ENCODE results near the gene OR6F1.

DNA sequence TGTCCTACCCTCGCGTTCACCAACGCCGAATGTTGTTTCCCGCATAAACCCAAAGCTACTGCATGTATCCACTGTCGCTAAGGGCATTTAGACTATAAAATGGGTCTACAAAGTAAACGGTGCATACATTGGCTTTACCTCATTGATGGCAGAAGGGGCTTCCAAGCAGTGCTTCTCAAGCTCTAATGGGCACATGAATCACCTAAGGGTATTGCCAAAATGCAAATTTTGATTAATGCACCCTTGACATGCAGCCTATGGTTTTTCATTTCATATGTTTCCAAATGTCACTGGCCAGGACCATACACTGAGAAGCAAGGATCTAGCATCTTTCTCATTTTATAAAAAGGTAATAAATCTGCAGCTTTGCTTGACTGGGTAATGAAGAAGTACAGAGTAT is 2.7 kb downstream of the OR6F1 start:
- TF ChIP-seq CTCF (IDR thresholded peaks at IDR 0.05 in 2 of 3, conservative IDR thresholded peaks at IDR 0.05 in 1 of 3; ENCODE audit: control insufficient read depth in 2 of 3, extremely low read depth in 1 of 3, insufficient read depth in 1 of 3, low read depth in 3 of 3, low read length in 3 of 3) (no peak), POLR2AphosphoS5 (IDR thresholded peaks at IDR 0.05; ENCODE audit: low read length) (no peak), JUNB (IDR thresholded peaks at IDR 0.05) (no peak), IKZF1 (conservative IDR thresholded peaks at IDR 0.05) (no peak), FOXK2 (IDR thresholded peaks at IDR 0.05) (no peak), KLF5 (IDR thresholded peaks at IDR 0.05; ENCODE audit: partially characterized antibody) (no peak), EP300 (IDR thresholded peaks at IDR 0.05; ENCODE audit: borderline replicate concordance in 1 of 2, control insufficient read depth in 1 of 2, low read depth in 2 of 2, low read length in 2 of 2) (no peak), SMC3 (IDR thresholded peaks at IDR 0.05; ENCODE audit: borderline replicate concordance, low read length) (no peak), SRF (IDR thresholded peaks at IDR 0.05; ENCODE audit: low read depth in 2 of 2, low read length in 2 of 2) (no peak), CHD4 (IDR thresholded peaks at IDR 0.05) (no peak), POLR2A (IDR thresholded peaks at IDR 0.05; ENCODE audit: low read depth, low read length) (no peak)
- TF ChIP-seq, protein P1, sequence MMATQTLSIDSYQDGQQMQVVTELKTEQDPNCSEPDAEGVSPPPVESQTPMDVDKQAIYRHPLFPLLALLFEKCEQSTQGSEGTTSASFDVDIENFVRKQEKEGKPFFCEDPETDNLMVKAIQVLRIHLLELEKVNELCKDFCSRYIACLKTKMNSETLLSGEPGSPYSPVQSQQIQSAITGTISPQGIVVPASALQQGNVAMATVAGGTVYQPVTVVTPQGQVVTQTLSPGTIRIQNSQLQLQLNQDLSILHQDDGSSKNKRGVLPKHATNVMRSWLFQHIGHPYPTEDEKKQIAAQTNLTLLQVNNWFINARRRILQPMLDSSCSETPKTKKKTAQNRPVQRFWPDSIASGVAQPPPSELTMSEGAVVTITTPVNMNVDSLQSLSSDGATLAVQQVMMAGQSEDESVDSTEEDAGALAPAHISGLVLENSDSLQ (IDR thresholded peaks at IDR 0.05), result no peak
- TF ChIP-seq, protein P2, sequence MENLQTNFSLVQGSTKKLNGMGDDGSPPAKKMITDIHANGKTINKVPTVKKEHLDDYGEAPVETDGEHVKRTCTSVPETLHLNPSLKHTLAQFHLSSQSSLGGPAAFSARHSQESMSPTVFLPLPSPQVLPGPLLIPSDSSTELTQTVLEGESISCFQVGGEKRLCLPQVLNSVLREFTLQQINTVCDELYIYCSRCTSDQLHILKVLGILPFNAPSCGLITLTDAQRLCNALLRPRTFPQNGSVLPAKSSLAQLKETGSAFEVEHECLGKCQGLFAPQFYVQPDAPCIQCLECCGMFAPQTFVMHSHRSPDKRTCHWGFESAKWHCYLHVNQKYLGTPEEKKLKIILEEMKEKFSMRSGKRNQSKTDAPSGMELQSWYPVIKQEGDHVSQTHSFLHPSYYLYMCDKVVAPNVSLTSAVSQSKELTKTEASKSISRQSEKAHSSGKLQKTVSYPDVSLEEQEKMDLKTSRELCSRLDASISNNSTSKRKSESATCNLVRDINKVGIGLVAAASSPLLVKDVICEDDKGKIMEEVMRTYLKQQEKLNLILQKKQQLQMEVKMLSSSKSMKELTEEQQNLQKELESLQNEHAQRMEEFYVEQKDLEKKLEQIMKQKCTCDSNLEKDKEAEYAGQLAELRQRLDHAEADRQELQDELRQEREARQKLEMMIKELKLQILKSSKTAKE (IDR thresholded peaks at IDR 0.05; ENCODE audit: low read depth, poor library complexity, severe bottlenecking), result no peak
- TF ChIP-seq, protein P3, sequence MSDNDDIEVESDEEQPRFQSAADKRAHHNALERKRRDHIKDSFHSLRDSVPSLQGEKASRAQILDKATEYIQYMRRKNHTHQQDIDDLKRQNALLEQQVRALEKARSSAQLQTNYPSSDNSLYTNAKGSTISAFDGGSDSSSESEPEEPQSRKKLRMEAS (IDR thresholded peaks at IDR 0.05; ENCODE audit: low read depth, low read length), result no peak

Measured in GM12878 (cell line).